ENCODE data around the gene KCNK13. TPM values are rescaled to one million over a fixed set of nuclear protein-coding genes. Genes with fewer than 3 reads are reported as not detected.
A peak's percentile ranks its signal among the peaks of the same experiment; 100 is the strongest.

The KCNK13 gene
- total RNA-seq, 8 experiments from 2014 or later = 0.05 to 2.2 (median 0.24) TPM; not detected in 3

GRCh38 chr14:90159146-90159545 is 97.4 kb downstream of the KCNK13 start:
- no peak overlapping the region for H3K4me3 ChIP-seq
- peaks cover 2 to 10% of the 10 kb centered on the region in 2 donors for H3K4me1 ChIP-seq (replicated peaks in 1 of 2)
- peak; percentile 52 to 97 (median 76) for ATAC-seq (replicated peaks in 6 of 8)
- H3K27ac ChIP-seq = no peak overlapping the region
- in situ Hi-C loops (cut with MboI; ENCODE audit: low pct_unique_long_range_greater_than_20kb in 2 of 9, low sequenced_read_pairs in 9 of 9, unreplicated experiment in 9 of 9) = no loop called here
- WGBS, 10 experiments = 0 to 48% (median 26%) methylated on average over 2 to 3 of the region's 3 CpGs; no CpG with 5 or more reads in 6 of the 10 experiments

GRCh38 chr14:90159688-90160087 is 97.9 kb downstream of the KCNK13 start:
- in situ Hi-C loops (cut with MboI; ENCODE audit: low pct_unique_long_range_greater_than_20kb in 2 of 9, low sequenced_read_pairs in 9 of 9, unreplicated experiment in 9 of 9) = no loop called here
- Histone ChIP-seq H3K27ac (no peak overlapping the region), H3K4me1 (replicated peaks in 1 of 2) (peaks cover 2 to 10% of the 10 kb centered on the region in 2 donors), H3K4me3 (no peak overlapping the region)
- WGBS, 10 experiments = 30 to 100% (median 56%) methylated on average over 1 to 4 of the region's 4 CpGs; no CpG with 5 or more reads in 1 of the 10 experiments
- no peak for ATAC-seq (replicated peaks in 6 of 8)

GRCh38 chr14:90161129-90161528 is 99.3 kb downstream of the KCNK13 start:
- no peak for ATAC-seq (replicated peaks in 6 of 8)
- in situ Hi-C loops (cut with MboI; ENCODE audit: low pct_unique_long_range_greater_than_20kb in 2 of 9, low sequenced_read_pairs in 9 of 9, unreplicated experiment in 9 of 9) = no loop called here
- WGBS, 10 experiments = 38 to 100% (median 78%) methylated on average over 1 to 3 of the region's 3 CpGs; no CpG with 5 or more reads in 3 of the 10 experiments

GRCh38 chr14:90168425-90169105 is 106.8 kb downstream of the KCNK13 start:
- ATAC-seq (replicated peaks in 6 of 8) = no peak
- no peak overlapping the region for H3K27ac ChIP-seq
- in situ Hi-C loops (cut with MboI; ENCODE audit: low pct_unique_long_range_greater_than_20kb in 2 of 9, low sequenced_read_pairs in 9 of 9, unreplicated experiment in 9 of 9) = no loop called here
- H3K4me1 ChIP-seq (replicated peaks in 1 of 2) = no peaks in the 10 kb centered on the region
- 0 to 88% (median 53%) methylated on average over 1 to 4 of the region's 4 CpGs for WGBS, 10 experiments
- H3K4me3 ChIP-seq = no peak overlapping the region

More at GRCh38 chr14:90161129-90161528, 99.3 kb downstream of the KCNK13 start:
- Histone ChIP-seq H3K4me1 (replicated peaks in 1 of 2) (peaks cover 2 to 10% of the 10 kb centered on the region in 2 donors), H3K4me3 (no peak overlapping the region), H3K27ac (no peak overlapping the region)

- no peaks in the 10 kb centered on the region for H3K4me1 ChIP-seq (replicated peaks in 1 of 2)
- 0 to 100% (median 89%) methylated on average over 1 to 2 of the region's 3 CpGs; no CpG with 5 or more reads in 4 of the 10 experiments for WGBS, 10 experiments
- no peak overlapping the region for H3K27ac ChIP-seq
- no peak for ATAC-seq (replicated peaks in 6 of 8)
- no peak overlapping the region for H3K4me3 ChIP-seq
- in situ Hi-C loops (cut with MboI; ENCODE audit: low pct_unique_long_range_greater_than_20kb in 2 of 9, low sequenced_read_pairs in 9 of 9, unreplicated experiment in 9 of 9) = no loop called here
These were observed 113.8 kb downstream of the KCNK13 start for GRCh38 chr14:90175631-90176030.

GRCh38 chr14:90177539-90178189 is 115.9 kb downstream of the KCNK13 start:
- H3K4me1 ChIP-seq (replicated peaks in 1 of 2) = no peaks in the 10 kb centered on the region
- peak in 3 of 8 experiments; percentile 81 to 95 (median 90) for ATAC-seq (replicated peaks in 6 of 8)
- 18 to 100% (median 92%) methylated on average over 2 to 3 of the region's 3 CpGs; no CpG with 5 or more reads in 1 of the 10 experiments for WGBS, 10 experiments
- no peak overlapping the region for H3K27ac ChIP-seq
- H3K4me3 ChIP-seq = no peak overlapping the region
- in situ Hi-C loops (cut with MboI; ENCODE audit: low pct_unique_long_range_greater_than_20kb in 2 of 9, low sequenced_read_pairs in 9 of 9, unreplicated experiment in 9 of 9) = no loop called here

- Histone ChIP-seq H3K4me1 (replicated peaks in 1 of 2) (no peaks in the 10 kb centered on the region), H3K27ac (no peak overlapping the region), H3K4me3 (no peak overlapping the region)
- in situ Hi-C loops (cut with MboI; ENCODE audit: low pct_unique_long_range_greater_than_20kb in 2 of 9, low sequenced_read_pairs in 9 of 9, unreplicated experiment in 9 of 9) = no loop called here
- 39 to 93% (median 73%) methylated on average over 2 to 7 of the region's 7 CpGs for WGBS, 10 experiments
- no peak for ATAC-seq (replicated peaks in 6 of 8)
These were observed 117.6 kb downstream of the KCNK13 start for GRCh38 chr14:90179357-90179756.

GRCh38 chr14:90179809-90180779 is 118.3 kb downstream of the KCNK13 start:
- H3K27ac ChIP-seq = no peak overlapping the region
- no peaks in the 10 kb centered on the region for H3K4me1 ChIP-seq (replicated peaks in 1 of 2)
- in situ Hi-C loops (cut with MboI; ENCODE audit: low pct_unique_long_range_greater_than_20kb in 2 of 9, low sequenced_read_pairs in 9 of 9, unreplicated experiment in 9 of 9) = no loop called here
- WGBS, 10 experiments = 22 to 100% (median 76%) methylated on average over 1 to 4 of the region's 4 CpGs; no CpG with 5 or more reads in 2 of the 10 experiments
- no peak overlapping the region for H3K4me3 ChIP-seq
- no peak for ATAC-seq (replicated peaks in 6 of 8)

- Histone ChIP-seq H3K27ac (no peak overlapping the region), H3K4me3 (no peak overlapping the region), H3K4me1 (replicated peaks in 1 of 2) (no peaks in the 10 kb centered on the region)
- WGBS, 10 experiments = 40 to 100% (median 78%) methylated on average over 2 to 10 of the region's 14 CpGs; no CpG with 5 or more reads in 3 of the 10 experiments
- no peak for ATAC-seq (replicated peaks in 6 of 8)
- in situ Hi-C loops (cut with MboI; ENCODE audit: low pct_unique_long_range_greater_than_20kb in 2 of 9, low sequenced_read_pairs in 9 of 9, unreplicated experiment in 9 of 9) = no loop called here
These were observed 122.3 kb downstream of the KCNK13 start for GRCh38 chr14:90184094-90184493.

- in situ Hi-C loops (cut with MboI; ENCODE audit: low pct_unique_long_range_greater_than_20kb in 2 of 9, low sequenced_read_pairs in 9 of 9, unreplicated experiment in 9 of 9) = no loop called here
- Histone ChIP-seq H3K4me3 (no peak overlapping the region), H3K27ac (no peak overlapping the region), H3K4me1 (replicated peaks in 1 of 2) (no peaks in the 10 kb centered on the region)
- WGBS, 10 experiments = 19 to 90% (median 82%) methylated on average over 1 to 20 of the region's 23 CpGs; no CpG with 5 or more reads in 3 of the 10 experiments
- ATAC-seq (replicated peaks in 6 of 8) = no peak
These were observed 122.9 kb downstream of the KCNK13 start for GRCh38 chr14:90184571-90185266.

GRCh38 chr14:90188588-90188987 is 126.8 kb downstream of the KCNK13 start:
- WGBS, 10 experiments = 5 to 92% (median 74%) methylated on average over 1 to 2 of the region's 2 CpGs
- no peak overlapping the region for H3K4me3 ChIP-seq
- no peak for ATAC-seq (replicated peaks in 6 of 8)
- H3K27ac ChIP-seq = no peak overlapping the region
- in situ Hi-C loops (cut with MboI; ENCODE audit: low pct_unique_long_range_greater_than_20kb in 2 of 9, low sequenced_read_pairs in 9 of 9, unreplicated experiment in 9 of 9) = no loop called here
- H3K4me1 ChIP-seq (replicated peaks in 1 of 2) = no peaks in the 10 kb centered on the region

- ATAC-seq (replicated peaks in 6 of 8) = no peak
These were observed 129.4 kb downstream of the KCNK13 start for GRCh38 chr14:90191154-90191553.

More at GRCh38 chr14:90191154-90191553, 129.4 kb downstream of the KCNK13 start:
- in situ Hi-C loops (cut with MboI; ENCODE audit: low pct_unique_long_range_greater_than_20kb in 2 of 9, low sequenced_read_pairs in 9 of 9, unreplicated experiment in 9 of 9) = no loop called here
- Histone ChIP-seq H3K4me1 (replicated peaks in 1 of 2) (no peaks in the 10 kb centered on the region), H3K27ac (no peak overlapping the region), H3K4me3 (no peak overlapping the region)
- WGBS, 10 experiments = 27 to 100% (median 67%) methylated on average over 1 to 4 of the region's 5 CpGs; no CpG with 5 or more reads in 4 of the 10 experiments

Data from motor neuron (in vitro differentiated cells).